Naive thymus-derived CD4-positive, alpha-beta T cell (primary cell): ENCODE measurements around the gene PDE8B. TPM values are rescaled to one million over a fixed set of nuclear protein-coding genes. Genes with fewer than 3 reads are reported as not detected.

Experiments
- ATAC-seq: fragments of 150-1000 bp; cut with Tn5 transposase; 2 replicates; pipeline ENCODE4 v1.10.0; 2021; ENCODE audit warnings: mild to moderate bottlenecking, moderate library complexity
- CTCF ChIA-PET: fragments of 350-600 bp; sonication (Branson Sonifier 250); formaldehyde crosslinking; loops from one replicate; lab custom pipeline; 2021; ENCODE audit warnings: antibody characterized with exemption; lab: Charles Lee
- POLR2A ChIA-PET: fragments of 350-600 bp; sonication (Branson Sonifier 250); formaldehyde crosslinking; loops from one replicate; lab custom pipeline; 2021; ENCODE audit warnings: antibody characterized with exemption, inconsistent platforms; lab: Charles Lee
- DNase-seq, 9 donors: peaks; one replicate each; pipeline versions ENCODE4 v3.0.0 to v3.0.0-alpha.2; 2020 to 2022; ENCODE audit warnings: mixed read lengths in 1 of 9
- H3K27ac ChIP-seq: one replicate; pipeline ENCODE4 v1.7.0; 2013; ENCODE audit warnings: mild to moderate bottlenecking, low read depth, low read length, moderate library complexity
- H3K27me3 ChIP-seq, 2 donors: one replicate each; pipeline ENCODE4 v1.7.0; 2013; ENCODE audit warnings: low read length in 2 of 2, mild to moderate bottlenecking in 2 of 2, moderate library complexity in 2 of 2; ENCODE audit not compliant: control insufficient read depth in 2 of 2, insufficient read depth in 2 of 2
- H3K36me3 ChIP-seq, 3 experiments: 1 replicate in 2 of 3; 2 replicates in 1 of 3; pipeline ENCODE4 v1.7.0; 2013; ENCODE audit warnings: low read length in 3 of 3, mild to moderate bottlenecking in 3 of 3, moderate library complexity in 1 of 3; ENCODE audit not compliant: insufficient read depth in 3 of 3, control insufficient read depth in 2 of 3
- H3K4me1 ChIP-seq, 2 donors: one replicate each; pipeline ENCODE4 v1.7.0; 2013; ENCODE audit warnings: low read length in 2 of 2, mild to moderate bottlenecking in 2 of 2, moderate library complexity in 1 of 2; ENCODE audit not compliant: control insufficient read depth in 2 of 2, insufficient read depth in 2 of 2
- H3K4me3 ChIP-seq: 2 replicates; pipeline ENCODE4 v1.7.0; 2013; ENCODE audit warnings: mild to moderate bottlenecking, low read length
- H3K9me3 ChIP-seq, 3 experiments: 1 replicate in 2 of 3; 2 replicates in 1 of 3; pipeline ENCODE4 v1.7.0; 2013; ENCODE audit warnings: low read length in 3 of 3; ENCODE audit not compliant: control insufficient read depth in 2 of 3
- H3K27ac Mint-ChIP-seq, 9 donors: one replicate each; pipeline ENCODE4 v1.8.0; 2020 to 2022; ENCODE audit warnings: mixed read lengths in 9 of 9, mild to moderate bottlenecking in 8 of 9, moderate library complexity in 5 of 9, inconsistent platforms in 2 of 9
- H3K27me3 Mint-ChIP-seq, 5 donors: one replicate each; pipeline ENCODE4 v1.8.0; 2021 to 2022; ENCODE audit warnings: mixed read lengths in 5 of 5, mild to moderate bottlenecking in 1 of 5
- H3K36me3 Mint-ChIP-seq, 5 donors: one replicate each; pipeline ENCODE4 v1.8.0; 2020 to 2022; ENCODE audit warnings: mixed read lengths in 5 of 5, mild to moderate bottlenecking in 3 of 5, inconsistent platforms in 1 of 5
- H3K4me1 Mint-ChIP-seq, 7 donors: one replicate each; pipeline ENCODE4 v1.8.0; 2020 to 2022; ENCODE audit warnings: mixed read lengths in 7 of 7, mild to moderate bottlenecking in 3 of 7, inconsistent platforms in 1 of 7
- H3K4me3 Mint-ChIP-seq, 10 donors: one replicate each; pipeline ENCODE4 v1.8.0; 2020 to 2022; ENCODE audit warnings: mild to moderate bottlenecking in 10 of 10, mixed read lengths in 10 of 10, moderate library complexity in 6 of 10, inconsistent platforms in 2 of 10
- H3K9me3 Mint-ChIP-seq, 11 donors: one replicate each; pipeline ENCODE4 v1.8.0; 2020 to 2022; ENCODE audit warnings: mixed read lengths in 11 of 11, mild to moderate bottlenecking in 4 of 11, inconsistent platforms in 1 of 11, moderate library complexity in 1 of 11
- intact Hi-C, 2 donors: fragments of 100-400 bp; cut with micrococcal nuclease; formaldehyde crosslinking; loops; one replicate each; pipeline ENCODE4 v1.15.1; 2023
- polyA plus RNA-seq, 2 donors: library from polyadenylated mRNA; unstranded; fragments of 300-500 nt; fragmentation: Illumina TruSeq; gene quantifications; one replicate each; pipeline ENCODE4 v1.2.3, GENCODE V29; 2021
- total RNA-seq, 6 experiments: library from RNA in 5 of 6; stranded (reverse) in 5 of 6; gene quantifications; 1 replicate in 5 of 6; 2 replicates in 1 of 6; pipeline ENCODE4 v1.2.3 and lab custom pipeline; 2021 to 2026

Gene PDE8B
- total and polyA plus RNA-seq, 7 experiments from 2014 or later = 0.02 to 1.2 TPM; not detected in 5

- ChIA-PET CTCF (no interaction called here), POLR2A (no interaction called here)
- Mint-ChIP-seq H3K36me3 (no peaks in the 10 kb centered on the region), H3K4me3 (no peak overlapping the region), H3K27me3 (peaks cover 0 to 7% (median 0%) of the 10 kb centered on the region in 5 donors), H3K27ac (peak overlapping the region in 3 of 9 donors; percentile 6 to 27 (median 10)), H3K4me1 (peaks cover 0 to 5% (median 0%) of the 10 kb centered on the region in 7 donors), H3K9me3 (peaks cover 0 to 2% (median 0%) of the 10 kb centered on the region in 11 donors)
- Histone ChIP-seq H3K9me3 (no peaks in the 10 kb centered on the region), H3K27ac (no peak overlapping the region), H3K4me1 (no peaks in the 10 kb centered on the region), H3K4me3 (no peak overlapping the region), H3K27me3 (no peaks in the 10 kb centered on the region), H3K36me3 (no peaks in the 10 kb centered on the region)
- intact Hi-C loops = no loop called here
- ATAC-seq = no peak
- DNase-seq = no peak
Observed at GRCh38 chr5:77368367-77368766, 157.9 kb downstream of the PDE8B start.

GRCh38 chr5:77369566-77369965, 159.1 kb downstream of the PDE8B start:
- Mint-ChIP-seq H3K4me3 (no peak overlapping the region), H3K9me3 (peaks cover 0 to 2% (median 0%) of the 10 kb centered on the region in 11 donors), H3K4me1 (peaks cover 0 to 5% (median 0%) of the 10 kb centered on the region in 7 donors), H3K36me3 (no peaks in the 10 kb centered on the region), H3K27ac (no peak overlapping the region), H3K27me3 (peaks cover 0 to 9% (median 0%) of the 10 kb centered on the region in 5 donors)
- H3K4me1 ChIP-seq = no peaks in the 10 kb centered on the region
- no peaks in the 10 kb centered on the region for H3K9me3 ChIP-seq
- DNase-seq (no peak), ATAC-seq (no peak)
- no peak overlapping the region for H3K27ac ChIP-seq
- intact Hi-C loops = no loop called here
- no peaks in the 10 kb centered on the region for H3K36me3 ChIP-seq
- ChIA-PET POLR2A (no interaction called here), CTCF (no interaction called here)
- no peak overlapping the region for H3K4me3 ChIP-seq
- H3K27me3 ChIP-seq = no peaks in the 10 kb centered on the region

- Histone ChIP-seq H3K9me3 (no peaks in the 10 kb centered on the region), H3K27me3 (no peaks in the 10 kb centered on the region), H3K4me1 (peaks cover 0 to 11% of the 10 kb centered on the region in 2 donors), H3K4me3 (no peak overlapping the region), H3K36me3 (no peaks in the 10 kb centered on the region), H3K27ac (no peak overlapping the region)
- ChIA-PET POLR2A (no interaction called here), CTCF (interaction anchor here (0.7 kb wide), 1 partner anchor 1169 kb away, joined by 3 read pairs; no protein-coding TSS in a partner anchor)
- H3K9me3 Mint-ChIP-seq = no peaks in the 10 kb centered on the region
- H3K36me3 Mint-ChIP-seq = peaks cover 0 to 7% (median 0%) of the 10 kb centered on the region in 5 donors
- ATAC-seq (no peak), DNase-seq (no peak)
- H3K27ac Mint-ChIP-seq = no peak overlapping the region
- H3K4me3 Mint-ChIP-seq = no peak overlapping the region
- peaks cover 8 to 13% (median 11%) of the 10 kb centered on the region in 7 donors for H3K4me1 Mint-ChIP-seq
- intact Hi-C loops = no loop called here
- H3K27me3 Mint-ChIP-seq = peaks cover 0 to 14% (median 0%) of the 10 kb centered on the region in 5 donors
Observed at GRCh38 chr5:77374686-77375085, 164.2 kb downstream of the PDE8B start.

GRCh38 chr5:77376609-77377300, 166.3 kb downstream of the PDE8B start:
- ATAC-seq (no peak), DNase-seq (no peak)
- H3K27ac Mint-ChIP-seq = no peak overlapping the region
- H3K9me3 Mint-ChIP-seq = no peaks in the 10 kb centered on the region
- ChIA-PET CTCF (no interaction called here), POLR2A (interaction anchor here (0.9 kb wide), 1 partner anchor 12 kb away, joined by 5 read pairs; no protein-coding TSS in a partner anchor)
- H3K36me3 Mint-ChIP-seq = peaks cover 0 to 7% (median 0%) of the 10 kb centered on the region in 5 donors
- no peak overlapping the region for H3K4me3 ChIP-seq
- no peak overlapping the region for H3K27ac ChIP-seq
- H3K36me3 ChIP-seq = no peaks in the 10 kb centered on the region
- no peaks in the 10 kb centered on the region for H3K9me3 ChIP-seq
- intact Hi-C loops = no loop called here
- H3K4me3 Mint-ChIP-seq = no peak overlapping the region
- H3K27me3 Mint-ChIP-seq = peaks cover 0 to 14% (median 0%) of the 10 kb centered on the region in 5 donors
- peaks cover 0 to 18% of the 10 kb centered on the region in 2 donors for H3K4me1 ChIP-seq
- peaks cover 13 to 29% (median 28%) of the 10 kb centered on the region in 7 donors for H3K4me1 Mint-ChIP-seq
- no peaks in the 10 kb centered on the region for H3K27me3 ChIP-seq

- H3K27ac ChIP-seq = no peak overlapping the region
- intact Hi-C loops = loop anchor here in 1 of 2 donors (1.0 to 2.0 kb wide), 2 partner anchors 23 to 50 kb away; no protein-coding TSS in a partner anchor
Observed at GRCh38 chr5:77379558-77380061, 169.1 kb downstream of the PDE8B start.

GRCh38 chr5:77380636-77381035, 170.2 kb downstream of the PDE8B start:
- Mint-ChIP-seq H3K27ac (peak overlapping the region in 5 of 9 donors; percentile 27 to 90 (median 83)), H3K27me3 (no peaks in the 10 kb centered on the region), H3K4me1 (peaks cover 13 to 29% (median 28%) of the 10 kb centered on the region in 7 donors), H3K4me3 (peak overlapping the region in 2 of 10 donors; percentile 46 to 60), H3K9me3 (peaks cover 0 to 19% (median 0%) of the 10 kb centered on the region in 11 donors), H3K36me3 (peaks cover 0 to 21% (median 0%) of the 10 kb centered on the region in 5 donors)
- Histone ChIP-seq H3K4me3 (no peak overlapping the region), H3K9me3 (no peaks in the 10 kb centered on the region), H3K27ac (no peak overlapping the region), H3K36me3 (no peaks in the 10 kb centered on the region), H3K27me3 (no peaks in the 10 kb centered on the region), H3K4me1 (peaks cover 0 to 18% of the 10 kb centered on the region in 2 donors)
- DNase-seq (no peak), ATAC-seq (no peak)
- CTCF ChIA-PET = no interaction called here
- intact Hi-C loops = no loop called here
- POLR2A ChIA-PET = no interaction called here

More at GRCh38 chr5:77379558-77380061, 169.1 kb downstream of the PDE8B start:
- no peaks in the 10 kb centered on the region for H3K9me3 ChIP-seq
- Mint-ChIP-seq H3K27me3 (peaks cover 0 to 5% (median 0%) of the 10 kb centered on the region in 5 donors), H3K36me3 (peaks cover 0 to 18% (median 0%) of the 10 kb centered on the region in 5 donors), H3K9me3 (peaks cover 0 to 16% (median 0%) of the 10 kb centered on the region in 11 donors), H3K27ac (peak overlapping the region; percentile 73 to 90 (median 82)), H3K4me1 (peaks cover 13 to 29% (median 28%) of the 10 kb centered on the region in 7 donors), H3K4me3 (peak overlapping the region in 9 of 10 donors; percentile 6 to 60 (median 16))
- ATAC-seq (peak; percentile 93), DNase-seq (peak in 8 of 9 donors; percentile 42 to 81 (median 64))
- no peaks in the 10 kb centered on the region for H3K36me3 ChIP-seq
- POLR2A ChIA-PET = interaction anchor here (0.6 kb wide), 1 partner anchor 9 kb away, joined by 3 read pairs; no protein-coding TSS in a partner anchor
- H3K27me3 ChIP-seq = no peaks in the 10 kb centered on the region
- CTCF ChIA-PET = interaction anchor here (0.9 kb wide), 1 partner anchor 15 kb away, joined by 3 read pairs; no protein-coding TSS in a partner anchor
- H3K4me3 ChIP-seq = no peak overlapping the region
- H3K4me1 ChIP-seq = peaks cover 0 to 18% of the 10 kb centered on the region in 2 donors
